Transverse colon (tissue), 4 donors: ENCODE data around the gene VN1R5. TPM values are rescaled to one million over a fixed set of nuclear protein-coding genes. Genes with fewer than 3 reads are reported as not detected.

Experiments used
- DNase-seq: peaks from one replicate; pipeline ENCODE4 v3.0.0-alpha.2; 2019
- H3K27ac ChIP-seq, 4 donors: fragments of 200-600 bp; sonication (generic); 2 replicates each; pipeline ENCODE4 v1.5.1; 2016 to 2018; ENCODE audit warnings: inconsistent platforms in 4 of 4
- H3K27me3 ChIP-seq: fragments of 200-600 bp; sonication (generic); 2 replicates; pipeline ENCODE4 v1.5.1; 2017; ENCODE audit warnings: inconsistent platforms
- H3K36me3 ChIP-seq, 4 donors: fragments of 200-600 bp; sonication (generic); 2 replicates each; pipeline ENCODE4 v1.5.1; 2017 to 2019; ENCODE audit warnings: inconsistent platforms in 4 of 4
- H3K4me1 ChIP-seq, 4 donors: fragments of 200-600 bp; sonication (generic); 2 replicates each; pipeline ENCODE4 v1.5.1; 2017 to 2020; ENCODE audit warnings: inconsistent platforms in 4 of 4
- H3K4me3 ChIP-seq, 4 donors: fragments of 200-600 bp; sonication (generic); 1 replicate in 1 of 4; 2 replicates in 3 of 4; pipeline versions ENCODE4 v1.5.1 to v1.6.1; 2017 to 2019; ENCODE audit warnings: inconsistent platforms in 4 of 4
- H3K9me3 ChIP-seq, 2 donors: fragments of 200-600 bp; sonication (generic); 2 replicates each; pipeline ENCODE4 v1.5.1; 2017 to 2019; ENCODE audit warnings: inconsistent platforms in 2 of 2
- EP300 ChIP-seq: sonication (generic); formaldehyde crosslinking; IDR thresholded peaks from one replicate; pipeline ENCODE4 v1.6.1; 2017; ENCODE audit warnings: antibody characterized with exemption, low read depth
- POLR2A ChIP-seq: fragments of 450-650 bp; IDR thresholded peaks from one replicate; pipeline ENCODE4 v1.6.1; 2016; ENCODE audit warnings: antibody characterized with exemption, mild to moderate bottlenecking, moderate library complexity
- POLR2AphosphoS5 ChIP-seq, 3 donors: sonication (generic); formaldehyde crosslinking; IDR thresholded peaks; one replicate each; pipeline ENCODE4 v1.6.1; 2016; ENCODE audit warnings: antibody characterized with exemption in 3 of 3
- WGBS, 2 donors: methylation state at CpG; one replicate each; pipeline ENCODE4 v1.1.5; 2018; ENCODE audit warnings: low coverage in 1 of 2; 5-methylcytosine and 5-hydroxymethylcytosine counted together
- in situ Hi-C, 4 donors: fragments of 200-750 bp; cut with MboI; loops; one replicate each; pipeline versions ENCODE4 v1.15.0 to v1.15.1; 2017; ENCODE audit warnings: low sequenced_read_pairs in 3 of 4, low pct_ligation_motif_present in 1 of 4, low pct_unique_long_range_greater_than_20kb in 1 of 4
- intact Hi-C: fragments of 100-400 bp; cut with DNase I; formaldehyde crosslinking; loops from one replicate; pipeline ENCODE4 v1.15.1; 2023; ENCODE audit warnings: low total_unique reads
- total RNA-seq, 4 donors: library from RNA; depleted of rRNA; stranded (reverse); fragments of >200 nt; gene quantifications; one replicate each; pipeline ENCODE4 v1.1.0, GENCODE V29; 2016
- TF ChIP-seq, protein P1 (sequence below), 5 experiments: fragments of 200-600 bp in 3 of 5; fragments of 450-650 bp in 2 of 5; sonication (generic) in 3 of 5; IDR thresholded peaks; 1 replicate in 2 of 5; 2 replicates in 3 of 5; pipeline ENCODE4 v1.5.1; 2016 to 2017; ENCODE audit warnings: antibody characterized with exemption in 5 of 5, inconsistent platforms in 3 of 5, mild to moderate bottlenecking in 2 of 5, moderate library complexity in 1 of 5

The VN1R5 gene
- total RNA-seq, 4 donors from 2014 or later = not detected

DNA sequence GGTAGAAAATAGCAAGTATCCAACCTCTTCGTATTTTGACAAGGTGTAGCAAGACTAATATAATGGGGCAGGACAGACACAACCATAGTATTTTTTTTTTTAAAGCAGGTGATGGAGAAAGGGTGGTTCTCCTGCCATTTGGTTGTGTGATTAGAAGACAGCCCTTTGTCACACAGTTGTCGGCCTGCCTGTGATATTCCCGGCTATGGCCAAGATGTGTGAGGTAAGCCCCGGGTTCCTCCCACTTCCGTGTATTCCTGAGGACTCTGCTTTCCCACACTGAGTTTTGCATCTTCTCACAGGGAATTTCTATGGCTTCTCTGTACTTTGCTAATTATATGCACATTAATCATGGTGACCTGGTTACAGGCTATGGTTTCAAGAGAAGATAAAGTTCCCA is 39.9 kb downstream of the VN1R5 start:
- TF ChIP-seq EP300 (no peak), POLR2A (no peak), POLR2AphosphoS5 (IDR thresholded peaks at IDR 0.05) (no peak)
- TF ChIP-seq, protein P1, sequence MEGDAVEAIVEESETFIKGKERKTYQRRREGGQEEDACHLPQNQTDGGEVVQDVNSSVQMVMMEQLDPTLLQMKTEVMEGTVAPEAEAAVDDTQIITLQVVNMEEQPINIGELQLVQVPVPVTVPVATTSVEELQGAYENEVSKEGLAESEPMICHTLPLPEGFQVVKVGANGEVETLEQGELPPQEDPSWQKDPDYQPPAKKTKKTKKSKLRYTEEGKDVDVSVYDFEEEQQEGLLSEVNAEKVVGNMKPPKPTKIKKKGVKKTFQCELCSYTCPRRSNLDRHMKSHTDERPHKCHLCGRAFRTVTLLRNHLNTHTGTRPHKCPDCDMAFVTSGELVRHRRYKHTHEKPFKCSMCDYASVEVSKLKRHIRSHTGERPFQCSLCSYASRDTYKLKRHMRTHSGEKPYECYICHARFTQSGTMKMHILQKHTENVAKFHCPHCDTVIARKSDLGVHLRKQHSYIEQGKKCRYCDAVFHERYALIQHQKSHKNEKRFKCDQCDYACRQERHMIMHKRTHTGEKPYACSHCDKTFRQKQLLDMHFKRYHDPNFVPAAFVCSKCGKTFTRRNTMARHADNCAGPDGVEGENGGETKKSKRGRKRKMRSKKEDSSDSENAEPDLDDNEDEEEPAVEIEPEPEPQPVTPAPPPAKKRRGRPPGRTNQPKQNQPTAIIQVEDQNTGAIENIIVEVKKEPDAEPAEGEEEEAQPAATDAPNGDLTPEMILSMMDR (IDR thresholded peaks at IDR 0.05) = no peak
- intact Hi-C loops (no loop called here), in situ Hi-C loops (no loop called here)
- no peaks in the 10 kb centered on the region for H3K9me3 ChIP-seq
- H3K27me3 ChIP-seq = no peaks in the 10 kb centered on the region
- no peaks in the 10 kb centered on the region for H3K36me3 ChIP-seq
- H3K27ac ChIP-seq = no peak overlapping the region
- WGBS, 2 donors = 75 to 88% methylated on average over 2 to 5 of the region's 5 CpGs
- H3K4me1 ChIP-seq = peaks cover 0 to 23% (median 14%) of the 10 kb centered on the region in 4 donors
- no peak for DNase-seq
- H3K4me3 ChIP-seq = no peak overlapping the region

DNA sequence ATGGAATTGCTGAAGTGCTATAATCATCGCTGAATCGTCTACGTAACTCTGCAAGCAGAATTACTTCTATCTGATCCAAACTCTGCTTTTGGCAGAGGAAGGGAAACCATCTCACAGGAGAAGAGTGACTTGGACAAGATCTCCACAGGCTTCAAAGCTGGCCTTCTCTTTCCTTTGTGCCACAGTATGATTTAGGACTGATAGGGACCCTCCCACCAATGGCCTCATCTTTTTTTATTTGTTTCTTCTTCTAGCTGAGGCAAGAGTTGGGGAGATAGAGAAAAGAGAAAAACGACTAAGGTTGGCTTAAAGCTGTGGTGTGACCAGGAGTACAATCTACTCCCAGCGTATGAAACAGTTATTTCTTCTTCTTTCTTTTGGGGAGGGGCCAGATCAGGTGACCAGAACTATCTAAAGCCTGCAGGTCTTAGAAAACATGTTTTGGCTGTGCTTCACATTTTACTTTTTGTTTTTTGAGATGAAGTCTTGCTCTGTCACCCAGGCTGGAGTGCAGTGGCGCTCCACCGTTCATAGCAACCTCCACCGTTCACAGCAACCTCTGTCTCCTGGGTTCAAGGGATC is 40.8 kb downstream of the VN1R5 start:
- Histone ChIP-seq H3K4me3 (no peak overlapping the region), H3K27ac (peak overlapping the region; percentile 73 to 82 (median 78)), H3K27me3 (no peaks in the 10 kb centered on the region), H3K36me3 (no peaks in the 10 kb centered on the region), H3K4me1 (peaks cover 0 to 23% (median 14%) of the 10 kb centered on the region in 4 donors), H3K9me3 (no peaks in the 10 kb centered on the region)
- intact Hi-C loops = no loop called here
- WGBS, 2 donors = 80 to 87% methylated on average over 8 of the region's 8 CpGs
- no peak for TF ChIP-seq POLR2AphosphoS5 (IDR thresholded peaks at IDR 0.05)
- TF ChIP-seq, protein P1 (IDR thresholded peaks at IDR 0.05) = no peak
- no peak for TF ChIP-seq EP300
- TF ChIP-seq POLR2A = no peak
- in situ Hi-C loops = no loop called here
- DNase-seq = no peak

DNA sequence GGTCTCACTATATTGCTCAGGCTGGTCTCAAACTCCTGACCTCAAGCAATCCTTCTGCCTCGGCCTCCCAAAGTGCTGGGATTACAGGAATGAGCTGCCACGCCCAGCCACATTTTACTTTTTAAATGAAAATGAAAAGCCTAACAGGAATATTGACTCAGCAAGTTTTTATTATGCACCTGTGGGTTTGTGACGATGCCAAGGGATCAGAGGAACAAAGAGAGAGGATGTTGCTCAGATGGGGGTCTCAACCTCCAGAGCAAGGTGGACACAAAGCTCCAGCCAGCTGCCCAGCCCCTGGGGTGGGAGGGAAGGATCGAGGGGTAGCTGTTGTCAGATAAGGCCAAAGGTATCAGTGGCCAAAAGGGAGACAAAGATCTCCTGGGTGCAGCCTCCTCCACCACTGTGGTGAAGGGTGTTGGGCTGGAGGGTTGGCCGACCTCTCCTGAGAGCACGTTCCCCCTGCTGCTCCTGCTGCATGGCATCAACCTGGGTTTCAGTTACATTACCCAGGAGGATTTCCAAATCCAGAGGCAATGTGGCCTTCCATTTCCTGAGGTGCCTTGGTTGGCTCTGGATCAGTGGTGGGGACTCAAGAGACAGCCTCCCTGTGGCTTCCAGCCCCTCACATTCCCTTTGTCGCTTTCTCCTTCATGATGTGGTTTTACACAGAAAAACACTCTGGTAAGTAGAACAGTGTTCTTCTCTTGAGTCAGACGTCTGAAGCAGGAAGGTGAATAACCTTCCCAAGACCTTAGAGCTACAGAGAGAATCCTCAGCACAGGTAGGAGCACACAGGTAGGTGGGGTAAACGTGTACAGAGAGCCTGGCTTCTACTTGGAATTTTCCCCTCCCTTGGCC is 41.6 kb downstream of the VN1R5 start:
- in situ Hi-C loops = no loop called here
- Histone ChIP-seq H3K4me1 (peaks cover 0 to 23% (median 14%) of the 10 kb centered on the region in 4 donors), H3K27ac (peak overlapping the region; percentile 73 to 82 (median 78)), H3K36me3 (no peaks in the 10 kb centered on the region), H3K9me3 (no peaks in the 10 kb centered on the region), H3K27me3 (no peaks in the 10 kb centered on the region), H3K4me3 (no peak overlapping the region)
- DNase-seq = peak; percentile 18
- TF ChIP-seq EP300 = no peak
- no peak for TF ChIP-seq POLR2A
- TF ChIP-seq, protein P1 (IDR thresholded peaks at IDR 0.05) = no peak
- no peak for TF ChIP-seq POLR2AphosphoS5 (IDR thresholded peaks at IDR 0.05)
- intact Hi-C loops = no loop called here
- 18 to 42% methylated on average over 2 to 9 of the region's 9 CpGs for WGBS, 2 donors

DNA sequence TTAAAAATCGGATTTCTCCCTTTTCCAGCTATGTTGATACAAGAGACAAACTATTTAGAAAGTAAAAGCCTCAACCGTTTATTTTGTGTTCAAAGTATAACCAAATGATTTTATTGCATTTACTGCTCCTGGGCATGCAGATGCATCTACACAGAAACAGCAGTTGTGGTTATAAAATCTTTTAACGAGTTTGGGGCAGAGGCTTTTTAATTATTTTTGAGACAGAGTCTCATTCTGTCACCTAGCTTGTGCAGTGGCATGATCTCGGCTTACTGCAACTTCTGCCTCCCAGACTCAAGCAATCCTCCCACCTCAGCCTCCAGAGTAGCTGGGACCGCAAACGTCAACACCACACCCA is 42.2 kb downstream of the VN1R5 start:
- Histone ChIP-seq H3K27me3 (no peaks in the 10 kb centered on the region), H3K9me3 (no peaks in the 10 kb centered on the region), H3K36me3 (no peaks in the 10 kb centered on the region), H3K4me1 (peaks cover 0 to 25% (median 15%) of the 10 kb centered on the region in 4 donors), H3K27ac (peak overlapping the region; percentile 73 to 82 (median 78)), H3K4me3 (no peak overlapping the region)
- 29 to 49% methylated on average over 6 of the region's 6 CpGs for WGBS, 2 donors
- TF ChIP-seq, protein P1 (IDR thresholded peaks at IDR 0.05) = no peak
- TF ChIP-seq POLR2AphosphoS5 (IDR thresholded peaks at IDR 0.05) (no peak), EP300 (no peak), POLR2A (no peak)
- in situ Hi-C loops (no loop called here), intact Hi-C loops (no loop called here)
- DNase-seq = no peak
